Esophagus muscularis mucosa (tissue), 4 donors: ENCODE results near the gene ESRRG. TPM values are rescaled to one million over a fixed set of nuclear protein-coding genes. Genes with fewer than 3 reads are reported as not detected.

Experiments used
- DNase-seq: peaks from one replicate; pipeline ENCODE4 v3.0.0-alpha.2; 2017; ENCODE audit errors: extremely low spot score
- H3K27ac ChIP-seq, 4 donors: fragments of 200-600 bp; sonication (generic); replicated peaks in 1 of 4; 1 replicate in 3 of 4; 2 replicates in 1 of 4; pipeline ENCODE4 v1.5.1; 2016 to 2019; ENCODE audit warnings: mild to moderate bottlenecking in 1 of 4
- H3K27me3 ChIP-seq, 4 donors: fragments of 200-600 bp; sonication (generic); one replicate each; pipeline versions ENCODE4 v1.5.1 to v1.6.0; 2016 to 2019
- H3K36me3 ChIP-seq, 4 donors: fragments of 200-600 bp; sonication (generic); one replicate each; pipeline ENCODE4 v1.5.1; 2016 to 2019
- H3K4me1 ChIP-seq, 4 donors: fragments of 200-600 bp; sonication (generic); one replicate each; pipeline ENCODE4 v1.5.1; 2016 to 2019
- H3K4me3 ChIP-seq, 4 donors: fragments of 200-600 bp; sonication (generic); 1 replicate in 2 of 4; 2 replicates in 2 of 4; pipeline ENCODE4 v1.5.1; 2016 to 2019; ENCODE audit warnings: mild to moderate bottlenecking in 4 of 4, moderate library complexity in 1 of 4
- H3K9me3 ChIP-seq, 4 donors: fragments of 200-600 bp; sonication (generic); 1 replicate in 3 of 4; 2 replicates in 1 of 4; pipeline ENCODE4 v1.5.1; 2016 to 2019
- CTCF ChIP-seq, 3 experiments: fragments of 200-600 bp in 2 of 3; fragments of 450-650 bp in 1 of 3; sonication (generic) in 2 of 3; IDR thresholded peaks; one replicate each; pipeline ENCODE4 v1.5.1; 2017 to 2019; ENCODE audit warnings: antibody characterized with exemption in 3 of 3, mild to moderate bottlenecking in 2 of 3, moderate library complexity in 1 of 3
- EP300 ChIP-seq: sonication (generic); formaldehyde crosslinking; IDR thresholded peaks from one replicate; pipeline ENCODE4 v1.6.1; 2017; ENCODE audit warnings: antibody characterized with exemption
- POLR2A ChIP-seq: fragments of 450-650 bp; IDR thresholded peaks from one replicate; pipeline ENCODE4 v1.6.1; 2017; ENCODE audit warnings: antibody characterized with exemption, moderate library complexity, mild to moderate bottlenecking, low read depth
- POLR2AphosphoS5 ChIP-seq, 2 donors: sonication (generic); formaldehyde crosslinking; IDR thresholded peaks; one replicate each; pipeline ENCODE4 v1.6.1; 2017; ENCODE audit warnings: antibody characterized with exemption in 2 of 2
- WGBS: methylation state at CpG from one replicate; pipeline ENCODE4 v1.1.5; 2018; 5-methylcytosine and 5-hydroxymethylcytosine counted together
- intact Hi-C: fragments of 100-400 bp; cut with DNase I; formaldehyde crosslinking; loops from one replicate; pipeline ENCODE4 v1.15.1; 2023
- total RNA-seq, 4 donors: library from RNA; depleted of rRNA; stranded (reverse); fragments of >200 nt; gene quantifications; one replicate each; pipeline versions ENCODE4 v1.1.0 to v1.2.1, GENCODE V29; 2016

The ESRRG gene
- total RNA-seq, 4 donors from 2014 or later = 3.4 to 7.8 (median 5.7) TPM

- no peak overlapping the region for H3K4me3 ChIP-seq
- TF ChIP-seq EP300 (no peak), POLR2A (no peak), POLR2AphosphoS5 (IDR thresholded peaks at IDR 0.05) (no peak), CTCF (IDR thresholded peaks at IDR 0.05) (no peak)
- WGBS = 93% methylated on average over 3 of the region's 3 CpGs
- H3K9me3 ChIP-seq = no peaks in the 10 kb centered on the region
- DNase-seq = no peak
- H3K36me3 ChIP-seq = no peaks in the 10 kb centered on the region
- intact Hi-C loops = no loop called here
- H3K27ac ChIP-seq = no peak overlapping the region
- H3K4me1 ChIP-seq = no peaks in the 10 kb centered on the region
- H3K27me3 ChIP-seq = no peaks in the 10 kb centered on the region
These were observed 21.1 kb downstream of the ESRRG start for GRCh38 chr1:216702170-216702569.

GRCh38 chr1:216700779-216701178 is 22.4 kb downstream of the ESRRG start:
- Histone ChIP-seq H3K36me3 (no peaks in the 10 kb centered on the region), H3K9me3 (no peaks in the 10 kb centered on the region), H3K4me1 (no peaks in the 10 kb centered on the region), H3K4me3 (no peak overlapping the region), H3K27me3 (no peaks in the 10 kb centered on the region), H3K27ac (no peak overlapping the region)
- TF ChIP-seq EP300 = no peak
- intact Hi-C loops = no loop called here
- WGBS = 89% methylated on average over 4 of the region's 4 CpGs
- DNase-seq = no peak

- Histone ChIP-seq H3K4me1 (no peaks in the 10 kb centered on the region), H3K27me3 (no peaks in the 10 kb centered on the region), H3K9me3 (no peaks in the 10 kb centered on the region), H3K36me3 (no peaks in the 10 kb centered on the region), H3K4me3 (no peak overlapping the region), H3K27ac (no peak overlapping the region)
- no peak for DNase-seq
- 96% methylated on average over 3 of the region's 3 CpGs for WGBS
- intact Hi-C loops = no loop called here
- TF ChIP-seq CTCF (IDR thresholded peaks at IDR 0.05) (no peak), POLR2AphosphoS5 (IDR thresholded peaks at IDR 0.05) (no peak)
These were observed 31.5 kb downstream of the ESRRG start for GRCh38 chr1:216691710-216692109.

GRCh38 chr1:216690603-216691002 is 32.6 kb downstream of the ESRRG start:
- no peaks in the 10 kb centered on the region for H3K4me1 ChIP-seq
- 91% methylated on average over 1 of the region's 1 CpG for WGBS
- TF ChIP-seq CTCF (IDR thresholded peaks at IDR 0.05) (no peak), POLR2A (no peak), EP300 (no peak), POLR2AphosphoS5 (IDR thresholded peaks at IDR 0.05) (no peak)

GRCh38 chr1:216688127-216688657 is 35.0 kb downstream of the ESRRG start:
- no peak overlapping the region for H3K27ac ChIP-seq
- H3K27me3 ChIP-seq = no peaks in the 10 kb centered on the region
- no peak overlapping the region for H3K4me3 ChIP-seq
- H3K4me1 ChIP-seq = no peaks in the 10 kb centered on the region
- TF ChIP-seq POLR2A (no peak), POLR2AphosphoS5 (IDR thresholded peaks at IDR 0.05) (no peak), EP300 (no peak)
- DNase-seq = no peak
- intact Hi-C loops = no loop called here
- H3K9me3 ChIP-seq = no peaks in the 10 kb centered on the region
- WGBS = 85% methylated on average over 8 of the region's 8 CpGs
- H3K36me3 ChIP-seq = no peaks in the 10 kb centered on the region

More at GRCh38 chr1:216690603-216691002, 32.6 kb downstream of the ESRRG start:
- DNase-seq = no peak
- no peaks in the 10 kb centered on the region for H3K36me3 ChIP-seq
- no peak overlapping the region for H3K27ac ChIP-seq
- no peaks in the 10 kb centered on the region for H3K9me3 ChIP-seq
- intact Hi-C loops = no loop called here
- H3K4me3 ChIP-seq = no peak overlapping the region
- H3K27me3 ChIP-seq = no peaks in the 10 kb centered on the region
